ENCODE results near the gene MAMDC2.
A peak's percentile ranks its signal among the peaks of the same experiment; 100 is the strongest.
"Not testable (repeated sequence)": the region's sequence is repeated elsewhere in the genome, so short reads cannot be mapped to it uniquely, and the experiment has no call there.

The MAMDC2 gene

DNA sequence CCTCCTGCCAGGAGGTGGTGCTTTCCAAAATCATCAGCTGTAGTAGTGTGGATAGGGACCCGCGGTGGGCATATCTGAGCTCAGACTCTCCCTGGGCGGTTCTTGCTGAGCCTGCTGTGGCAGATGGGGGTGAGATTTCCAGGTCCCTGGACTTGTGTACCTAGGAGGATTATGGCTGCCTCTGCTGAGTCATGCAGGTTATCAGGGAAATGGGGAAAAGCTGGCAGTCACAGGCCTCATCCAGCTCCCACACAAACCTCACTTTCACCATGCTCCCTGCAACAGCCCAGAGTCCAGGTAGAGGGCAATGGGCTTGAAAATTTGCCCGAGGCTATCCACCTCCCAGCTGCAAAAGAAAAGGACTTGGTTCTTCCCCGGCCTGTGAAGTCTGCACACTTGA, 23.4 kb upstream of the MAMDC2 start:
- no peak overlapping the region for H3K9ac ChIP-seq (ENCODE audit: low read depth, low read length)
- peaks cover 17% of the 10 kb centered on the region for H3K4me1 ChIP-seq (ENCODE audit: insufficient read depth, low read length)
- no peaks in the 10 kb centered on the region for H3K9me3 ChIP-seq (ENCODE audit: control insufficient read depth, insufficient read depth, low read length)
- H3K36me3 ChIP-seq (ENCODE audit: insufficient read depth, low read length): no peaks in the 10 kb centered on the region

DNA sequence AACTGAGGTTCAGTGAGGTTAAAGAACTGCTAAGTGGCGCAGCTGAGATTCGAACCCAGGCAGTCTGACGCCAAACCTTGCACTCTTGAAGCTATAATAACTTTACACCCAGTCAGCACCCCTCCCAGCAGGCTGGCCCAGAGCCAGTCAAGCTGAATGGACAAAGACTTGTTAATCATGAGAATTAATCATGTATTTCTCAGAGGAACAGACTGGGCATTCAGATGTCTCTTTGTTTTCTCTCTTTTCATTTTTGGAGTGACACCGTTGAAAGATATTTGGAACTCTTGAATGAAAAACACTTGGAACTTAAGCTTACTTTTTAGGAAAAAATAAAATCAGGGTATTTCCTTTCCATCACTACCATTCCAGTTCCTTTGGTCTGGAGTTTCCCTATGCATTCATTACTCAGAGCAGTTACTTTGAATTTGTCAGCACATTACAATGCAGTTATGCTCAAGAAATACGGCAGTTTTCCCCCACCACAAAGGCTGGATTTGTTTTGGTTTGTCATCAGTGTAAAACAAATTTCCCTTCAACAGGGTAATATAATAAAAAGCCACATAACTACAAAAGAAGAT, 22.6 kb upstream of the MAMDC2 start:
- Histone ChIP-seq H3K36me3 (ENCODE audit: insufficient read depth, low read length) (no peaks in the 10 kb centered on the region), H3K4me1 (ENCODE audit: insufficient read depth, low read length) (peaks cover 17% of the 10 kb centered on the region), H3K9ac (ENCODE audit: low read depth, low read length) (no peak overlapping the region), H3K9me3 (ENCODE audit: control insufficient read depth, insufficient read depth, low read length) (no peaks in the 10 kb centered on the region)

DNA sequence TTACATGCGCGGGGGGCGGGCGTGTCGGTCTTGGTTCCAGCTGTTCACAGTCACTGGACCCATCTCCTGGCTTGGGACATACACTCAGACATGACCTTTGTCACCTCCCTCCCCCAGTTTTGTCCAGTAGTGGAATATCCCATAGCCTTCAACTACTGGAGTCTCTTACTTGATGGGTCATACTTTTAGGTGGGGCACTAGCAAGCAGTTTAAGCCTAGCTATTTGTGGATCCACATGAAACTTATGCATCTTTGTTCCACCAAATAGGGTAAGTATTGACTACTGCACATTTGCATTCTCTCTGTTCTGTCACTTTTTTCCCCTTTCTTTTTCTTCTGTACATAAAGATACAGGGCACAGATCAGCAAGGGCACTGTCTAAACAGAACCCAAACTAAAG, 15.4 kb upstream of the MAMDC2 start:
- no peaks in the 10 kb centered on the region for H3K4me1 ChIP-seq (ENCODE audit: insufficient read depth, low read length)
- no peaks in the 10 kb centered on the region for H3K36me3 ChIP-seq (ENCODE audit: insufficient read depth, low read length)
- H3K9ac ChIP-seq (ENCODE audit: low read depth, low read length): no peak overlapping the region
- no peaks in the 10 kb centered on the region for H3K9me3 ChIP-seq (ENCODE audit: control insufficient read depth, insufficient read depth, low read length)

DNA sequence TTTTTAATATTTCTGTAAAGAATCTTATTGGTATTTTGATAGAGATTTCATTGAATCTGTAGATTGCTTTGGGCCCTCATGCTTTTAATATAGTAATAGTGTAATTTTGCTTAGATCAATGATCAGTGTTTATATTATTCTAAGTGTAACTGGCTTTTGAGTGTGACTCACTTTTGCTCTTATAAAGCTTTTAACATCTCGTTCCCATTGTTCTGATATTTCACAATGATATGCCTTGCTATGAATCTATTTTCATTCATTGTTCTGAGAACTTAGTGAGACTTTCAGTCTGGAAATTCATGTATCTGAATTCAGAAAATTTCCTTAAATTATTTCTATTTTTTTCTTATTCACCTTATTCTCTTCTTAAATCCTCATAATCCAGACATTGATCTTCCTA, 13.5 kb upstream of the MAMDC2 start:
- Histone ChIP-seq H3K36me3 (ENCODE audit: insufficient read depth, low read length) (no peaks in the 10 kb centered on the region), H3K9me3 (ENCODE audit: control insufficient read depth, insufficient read depth, low read length) (no peaks in the 10 kb centered on the region), H3K9ac (ENCODE audit: low read depth, low read length) (no peak overlapping the region), H3K4me1 (ENCODE audit: insufficient read depth, low read length) (no peaks in the 10 kb centered on the region)

DNA sequence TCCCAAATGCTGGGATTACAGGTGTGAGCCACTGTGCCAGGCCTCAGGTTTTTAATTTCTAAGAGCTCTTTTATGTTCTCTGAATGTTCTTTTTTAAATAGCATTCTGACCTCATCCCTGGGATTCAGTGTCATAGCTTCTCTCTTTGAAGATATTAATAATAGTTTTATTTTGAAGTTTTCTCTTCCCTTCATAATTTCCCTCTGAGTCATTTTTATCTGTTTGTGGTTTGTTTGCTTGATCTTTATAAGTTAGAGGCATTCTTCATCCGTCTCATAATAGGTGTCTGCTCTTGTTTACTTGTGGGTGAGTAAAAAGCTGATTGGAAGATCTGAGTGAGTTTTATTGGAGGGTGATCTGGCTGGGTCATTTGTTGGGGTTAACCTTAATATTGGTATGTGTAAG, 12.5 kb upstream of the MAMDC2 start:
- Histone ChIP-seq H3K9ac (ENCODE audit: low read depth, low read length) (no peak overlapping the region), H3K4me1 (ENCODE audit: insufficient read depth, low read length) (no peaks in the 10 kb centered on the region), H3K36me3 (ENCODE audit: insufficient read depth, low read length) (no peaks in the 10 kb centered on the region), H3K9me3 (ENCODE audit: control insufficient read depth, insufficient read depth, low read length) (no peaks in the 10 kb centered on the region)

DNA sequence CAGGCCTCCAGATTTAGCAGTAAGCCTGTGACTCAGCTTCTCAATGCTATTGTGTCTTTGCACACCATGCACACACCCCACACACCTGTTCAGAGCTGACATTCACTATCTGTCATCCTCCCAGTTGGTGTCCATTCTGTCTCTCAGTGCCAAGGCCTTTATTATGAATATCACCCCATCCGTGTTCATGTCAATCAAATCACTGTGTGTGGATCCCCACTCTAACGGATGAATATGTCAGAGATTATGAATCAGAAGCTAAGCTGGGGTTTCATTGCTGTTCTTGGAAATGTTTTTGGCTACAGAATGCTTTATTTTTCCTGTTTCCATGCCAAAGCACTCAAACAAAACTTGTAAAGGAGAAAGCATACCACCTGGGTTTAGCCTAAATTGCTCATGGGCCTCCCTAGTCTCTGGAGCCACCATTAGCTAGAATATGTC, 9.4 kb upstream of the MAMDC2 start:
- H3K9ac ChIP-seq (ENCODE audit: low read depth, low read length): no peak overlapping the region
- H3K36me3 ChIP-seq (ENCODE audit: insufficient read depth, low read length): no peaks in the 10 kb centered on the region
- no peaks in the 10 kb centered on the region for H3K4me1 ChIP-seq (ENCODE audit: insufficient read depth, low read length)
- H3K9me3 ChIP-seq (ENCODE audit: control insufficient read depth, insufficient read depth, low read length): no peaks in the 10 kb centered on the region

DNA sequence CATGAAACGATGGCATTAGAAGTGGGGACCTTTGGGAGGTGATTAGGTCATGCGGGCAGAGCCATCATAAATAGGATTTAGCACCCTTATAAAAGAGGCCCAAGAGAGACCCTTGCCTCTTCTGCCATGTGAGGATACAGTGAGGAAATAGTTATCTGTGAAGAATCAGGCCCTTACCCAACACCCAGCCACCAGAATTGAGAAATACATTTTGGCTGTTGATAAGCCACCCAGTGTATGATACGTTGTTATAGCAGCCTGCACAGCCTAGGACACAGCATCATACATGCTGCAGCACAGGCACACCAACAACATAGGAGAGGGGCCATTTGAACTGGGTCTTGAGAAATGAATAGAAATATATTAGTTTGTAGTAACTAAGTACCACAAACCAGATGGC, 8.0 kb upstream of the MAMDC2 start:
- Histone ChIP-seq H3K36me3 (ENCODE audit: insufficient read depth, low read length) (no peaks in the 10 kb centered on the region), H3K4me1 (ENCODE audit: insufficient read depth, low read length) (no peaks in the 10 kb centered on the region), H3K9ac (ENCODE audit: low read depth, low read length) (no peak overlapping the region), H3K9me3 (ENCODE audit: control insufficient read depth, insufficient read depth, low read length) (no peaks in the 10 kb centered on the region)

DNA sequence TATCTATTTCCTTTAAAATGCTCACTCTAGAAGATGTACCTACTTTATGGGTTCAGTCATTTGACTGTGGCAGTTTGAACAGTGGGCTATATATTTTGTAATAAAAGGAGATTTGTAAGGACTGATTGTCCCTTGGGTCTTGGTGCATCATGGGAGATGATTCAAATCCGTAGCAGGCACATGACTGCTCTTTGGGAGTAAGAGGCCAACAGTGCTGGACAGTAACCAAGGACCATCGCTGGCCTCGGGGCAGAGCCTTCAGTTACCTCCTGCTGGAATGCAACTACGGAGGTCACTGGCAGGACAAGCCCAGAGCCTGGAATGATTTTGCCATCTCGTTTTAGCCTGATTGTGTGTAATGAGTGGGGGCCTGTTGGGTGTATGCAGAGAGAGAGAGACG, 7.0 kb upstream of the MAMDC2 start:
- Histone ChIP-seq H3K9ac (ENCODE audit: low read depth, low read length) (no peak overlapping the region), H3K9me3 (ENCODE audit: control insufficient read depth, insufficient read depth, low read length) (no peaks in the 10 kb centered on the region), H3K4me1 (ENCODE audit: insufficient read depth, low read length) (no peaks in the 10 kb centered on the region), H3K36me3 (ENCODE audit: insufficient read depth, low read length) (no peaks in the 10 kb centered on the region)

DNA sequence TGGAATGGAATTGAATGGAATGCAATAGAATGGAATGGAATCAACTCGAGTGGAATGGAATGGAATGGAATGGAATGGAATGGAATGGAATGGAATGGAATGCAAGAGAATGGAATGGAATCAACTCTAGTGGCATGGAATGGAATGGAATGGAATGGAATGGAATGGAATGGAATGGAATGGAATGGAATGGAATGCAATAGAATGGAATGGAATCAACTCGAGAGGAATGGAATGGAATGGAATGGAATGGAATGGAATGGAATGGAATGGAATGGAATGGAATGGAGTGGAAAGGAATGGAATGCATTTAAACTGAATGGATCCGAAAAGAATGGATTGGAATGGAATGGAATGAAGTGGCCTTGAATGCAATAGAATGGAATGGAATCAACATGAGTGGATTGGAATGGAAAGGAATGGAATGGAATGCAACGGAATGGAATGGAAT, 5.5 kb upstream of the MAMDC2 start:
- H3K36me3 ChIP-seq (ENCODE audit: insufficient read depth, low read length); H3K9me3 ChIP-seq (ENCODE audit: control insufficient read depth, insufficient read depth, low read length); H3K4me1 ChIP-seq (ENCODE audit: insufficient read depth, low read length); H3K9ac ChIP-seq (ENCODE audit: low read depth, low read length): not testable (repeated sequence)

DNA sequence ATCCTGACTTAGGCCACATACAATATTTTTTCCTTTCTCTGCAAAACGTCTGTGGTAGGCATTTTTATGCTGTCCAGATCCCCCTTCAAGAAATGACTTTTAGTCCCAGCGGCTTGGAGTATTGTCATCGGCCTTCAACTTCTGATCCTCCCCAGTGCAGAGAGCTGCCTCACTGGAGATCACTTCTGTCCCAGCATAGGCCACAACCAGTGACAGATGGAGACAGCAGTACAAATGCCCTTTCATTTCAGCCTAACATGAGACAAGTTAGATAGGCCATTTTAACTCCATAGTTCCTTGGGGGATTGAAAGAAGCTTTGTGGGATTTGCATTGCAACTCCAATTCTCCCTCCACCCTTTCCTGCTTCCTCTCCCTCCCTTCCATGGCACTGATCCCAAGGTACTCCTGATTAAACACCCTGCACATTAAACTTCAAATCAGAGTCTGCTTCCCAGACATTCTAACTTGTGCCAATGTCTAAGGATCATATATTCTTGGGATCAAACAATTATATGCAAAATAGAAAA, 3.2 kb upstream of the MAMDC2 start:
- no peaks in the 10 kb centered on the region for H3K9me3 ChIP-seq (ENCODE audit: control insufficient read depth, insufficient read depth, low read length)
- H3K36me3 ChIP-seq (ENCODE audit: insufficient read depth, low read length): no peaks in the 10 kb centered on the region
- peaks cover 11% of the 10 kb centered on the region; the same call in 1 of the 2 replicates for H3K4me1 ChIP-seq (ENCODE audit: insufficient read depth, low read length)
- H3K9ac ChIP-seq (ENCODE audit: low read depth, low read length): no peak overlapping the region

DNA sequence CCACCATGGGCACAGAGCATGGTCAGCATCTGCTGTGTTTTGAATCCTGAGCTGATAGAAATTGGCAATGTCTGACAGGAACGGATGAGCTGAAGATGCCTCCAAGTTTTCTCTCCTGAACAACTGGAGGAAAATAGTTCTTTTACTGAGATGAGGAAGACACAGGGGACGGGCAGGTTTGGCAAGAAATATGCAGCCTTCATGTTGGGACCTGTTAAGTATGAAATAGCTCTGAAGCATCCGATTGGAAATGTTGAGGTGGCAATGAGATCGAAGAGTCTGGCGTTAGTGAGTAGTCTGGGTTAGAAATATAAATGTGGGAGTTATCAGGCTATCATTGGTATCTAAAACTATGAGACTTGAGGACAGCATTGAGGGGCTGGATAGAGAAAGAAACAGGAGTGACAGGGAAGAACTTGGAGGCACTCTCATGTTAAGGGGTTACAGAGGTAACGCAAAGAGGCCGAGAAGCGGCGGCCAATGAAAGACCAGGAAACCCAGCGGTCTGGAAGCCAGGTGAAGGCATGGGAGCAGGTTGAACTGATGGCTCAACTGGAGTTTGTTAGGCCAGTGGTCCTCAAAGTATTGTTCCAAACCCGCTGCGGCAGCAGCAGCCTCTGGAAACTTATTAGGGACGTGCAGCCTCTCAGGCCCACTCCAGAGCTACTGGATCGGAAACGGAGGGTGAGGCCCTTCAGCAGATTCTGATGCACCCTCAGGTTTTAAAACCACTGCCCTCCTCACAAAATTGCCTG, 1.0 kb upstream of the MAMDC2 start:
- Histone ChIP-seq H3K36me3 (ENCODE audit: insufficient read depth, low read length) (no peaks in the 10 kb centered on the region), H3K9me3 (ENCODE audit: control insufficient read depth, insufficient read depth, low read length) (no peaks in the 10 kb centered on the region), H3K4me1 (ENCODE audit: insufficient read depth, low read length) (peaks cover 25% of the 10 kb centered on the region), H3K9ac (ENCODE audit: low read depth, low read length) (peak overlapping the region; percentile 62; the same call in 1 of the 2 replicates)

DNA sequence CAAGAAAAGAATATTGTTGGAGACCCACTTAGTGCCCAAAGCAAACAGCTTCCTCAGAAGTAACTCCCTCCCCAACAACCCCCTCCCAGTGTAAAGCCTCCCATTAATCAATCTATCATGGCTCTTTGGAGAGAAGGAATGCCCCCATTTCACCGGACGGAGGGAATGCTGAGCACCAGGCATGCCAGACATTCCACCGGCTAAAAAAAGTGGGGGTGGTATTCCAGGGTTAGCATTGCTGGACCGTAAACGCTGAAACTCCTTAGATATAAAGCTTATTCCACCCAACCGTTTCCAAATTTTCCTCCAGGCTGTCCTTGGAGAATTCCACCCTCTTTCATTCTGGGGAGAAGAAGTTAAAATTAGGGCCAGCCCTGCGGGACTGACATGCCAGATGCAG, 363 bp upstream of the MAMDC2 start:
- Histone ChIP-seq H3K9ac (ENCODE audit: low read depth, low read length) (peak overlapping the region; percentile 62), H3K9me3 (ENCODE audit: control insufficient read depth, insufficient read depth, low read length) (no peaks in the 10 kb centered on the region), H3K36me3 (ENCODE audit: insufficient read depth, low read length) (no peaks in the 10 kb centered on the region), H3K4me1 (ENCODE audit: insufficient read depth, low read length) (peaks cover 25% of the 10 kb centered on the region)

DNA sequence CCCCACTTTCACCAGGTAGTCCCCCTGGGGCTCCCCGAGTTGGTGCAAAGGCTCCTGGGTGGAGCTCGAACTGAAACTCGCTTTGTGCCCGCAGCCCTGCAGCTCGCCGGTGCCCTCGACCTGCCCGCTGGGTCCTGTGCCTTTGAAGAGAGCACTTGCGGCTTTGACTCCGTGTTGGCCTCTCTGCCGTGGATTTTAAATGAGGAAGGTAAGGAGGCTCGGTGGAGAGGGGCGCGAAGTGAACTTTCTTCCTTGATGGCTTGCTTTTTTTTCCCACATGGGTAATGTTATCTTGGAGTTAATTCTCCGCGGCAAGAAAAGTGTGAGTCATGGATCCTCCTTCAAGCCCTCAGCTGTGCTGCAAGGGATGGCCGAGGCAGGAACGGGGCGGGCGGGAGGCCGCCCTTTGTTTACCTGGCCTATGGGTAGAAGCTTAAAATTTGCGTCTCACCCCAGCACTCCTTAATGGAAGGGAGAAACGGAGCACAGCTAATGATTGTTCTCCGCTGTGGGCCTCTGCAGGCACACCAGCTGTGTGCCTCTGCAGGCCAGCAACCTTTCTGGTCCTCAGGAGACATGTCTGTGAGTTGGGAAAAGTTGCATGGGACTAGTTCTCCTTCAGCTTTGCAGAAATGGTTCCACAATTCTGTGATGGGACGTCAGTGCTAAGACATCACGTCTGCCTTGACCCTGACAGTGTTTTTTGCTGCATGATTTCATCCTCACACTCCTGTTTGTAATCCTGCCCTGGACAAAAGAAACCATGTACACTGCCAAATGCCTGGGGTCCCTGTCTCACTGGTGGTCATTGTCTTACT, 1.1 kb downstream of the MAMDC2 start:
- Histone ChIP-seq H3K9me3 (ENCODE audit: control insufficient read depth, insufficient read depth, low read length) (no peaks in the 10 kb centered on the region), H3K4me1 (ENCODE audit: insufficient read depth, low read length) (peaks cover 25% of the 10 kb centered on the region), H3K36me3 (ENCODE audit: insufficient read depth, low read length) (no peaks in the 10 kb centered on the region), H3K9ac (ENCODE audit: low read depth, low read length) (peak overlapping the region; percentile 62)

DNA sequence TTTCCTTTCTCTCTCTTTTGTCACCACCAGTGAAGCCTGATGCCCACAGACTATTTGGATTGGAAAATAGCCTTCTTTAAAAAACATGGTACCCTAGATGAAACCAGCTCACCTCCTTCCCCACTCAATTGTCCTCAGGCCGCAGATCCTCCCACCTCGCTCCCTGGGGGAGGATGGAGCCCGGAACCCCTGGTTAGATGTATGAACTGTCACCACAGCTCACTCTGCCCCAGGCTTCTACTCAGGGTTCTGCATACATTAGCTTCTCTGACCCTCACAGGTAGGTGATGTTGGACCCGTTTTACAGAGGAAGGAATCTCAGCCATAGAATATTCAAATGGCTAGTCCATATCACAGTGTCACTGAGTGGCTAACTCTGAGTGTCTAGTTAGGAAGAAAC, 1.8 kb downstream of the MAMDC2 start:
- Histone ChIP-seq H3K9ac (ENCODE audit: low read depth, low read length) (no peak overlapping the region), H3K4me1 (ENCODE audit: insufficient read depth, low read length) (peaks cover 25% of the 10 kb centered on the region), H3K36me3 (ENCODE audit: insufficient read depth, low read length) (0 out of 2 replicates have a peak, but pooled peaks cover 2% of the 10 kb centered on the region), H3K9me3 (ENCODE audit: control insufficient read depth, insufficient read depth, low read length) (no peaks in the 10 kb centered on the region)

All from ES-I3 (cell line).